ENCODE measurements around the gene TPK1. TPM values are rescaled to one million over a fixed set of nuclear protein-coding genes. Genes with fewer than 3 reads are reported as not detected.

TPK1 gene
- total RNA-seq, 1 experiment from 2014 or later: 3.1 TPM

DNA sequence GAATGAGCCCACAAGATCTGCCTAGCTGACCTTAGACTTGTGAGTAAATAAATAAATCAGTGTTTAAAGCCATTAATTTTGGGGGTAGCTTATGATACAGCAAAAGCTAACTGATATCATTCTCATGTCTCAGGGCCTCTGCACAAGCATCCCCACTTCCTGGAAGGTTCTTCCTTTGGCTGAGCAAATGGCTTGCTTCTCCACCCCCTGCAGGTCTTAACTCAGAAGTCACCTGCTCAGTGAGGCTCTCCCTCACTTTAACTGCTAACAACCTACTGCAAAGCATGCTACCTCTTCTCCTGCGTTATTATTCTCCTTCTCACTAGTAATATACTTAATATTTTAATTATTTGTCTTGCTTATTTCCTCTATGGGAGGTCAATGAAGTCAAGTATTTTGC, 167.3 kb downstream of the TPK1 start:
- Histone ChIP-seq H3K27ac (ENCODE audit: insufficient read length, low read depth, low read length) (no peak overlapping the region), H3K56ac (ENCODE audit: insufficient read length, low read depth, low read length) (no peak overlapping the region), H3K79me2 (ENCODE audit: insufficient read depth, low read length) (no peaks in the 10 kb centered on the region), H4K20me1 (ENCODE audit: control insufficient read depth, insufficient read depth, insufficient read length) (no peaks in the 10 kb centered on the region), H3K79me1 (ENCODE audit: insufficient read depth, low read depth, low read length, poor library complexity, severe bottlenecking) (no peaks in the 10 kb centered on the region), H2AFZ (ENCODE audit: low read length) (no peak overlapping the region), H2BK20ac (ENCODE audit: low read depth, low read length, poor library complexity, severe bottlenecking) (no peak overlapping the region), H3K4ac (ENCODE audit: low read depth, low read length) (no peak overlapping the region), H3K27me3 (ENCODE audit: insufficient read depth, low read length) (no peaks in the 10 kb centered on the region), H4K5ac (ENCODE audit: insufficient read length, low read depth, low read length) (no peak overlapping the region), H3K9me3 (ENCODE audit: control insufficient read depth, low read depth, low read length) (no peaks in the 10 kb centered on the region), H2AK5ac (ENCODE audit: insufficient read length, low read length) (no peak overlapping the region), H3K14ac (ENCODE audit: insufficient read depth, low read length) (no peak overlapping the region), H4K91ac (ENCODE audit: insufficient read length, low read depth, low read length) (no peak overlapping the region), H4K8ac (replicated peaks; ENCODE audit: insufficient read length, low read depth, low read length) (no peak overlapping the region), H3K4me2 (ENCODE audit: insufficient read depth, insufficient read length, low read length) (no peak overlapping the region), H2BK120ac (ENCODE audit: low read depth, low read length, poor library complexity, severe bottlenecking) (no peak overlapping the region), H3K23me2 (ENCODE audit: insufficient read length, low read depth, low read length, poor library complexity, severe bottlenecking) (no peaks in the 10 kb centered on the region), H2BK12ac (ENCODE audit: insufficient read length, low read depth, low read length) (no peak overlapping the region), H2BK15ac (ENCODE audit: low read depth, low read length) (no peak overlapping the region), H3T11ph (ENCODE audit: low read length) (no peak overlapping the region), H3K4me1 (ENCODE audit: insufficient read depth, low read length) (peaks cover 2% of the 10 kb centered on the region; the same call in 1 of the 2 replicates), H3K18ac (ENCODE audit: insufficient read length, low read depth, low read length) (no peak overlapping the region), H3K23ac (ENCODE audit: insufficient read length, low read depth, low read length) (no peak overlapping the region), H3K9ac (ENCODE audit: extremely low read depth, insufficient read length, low read length) (no peak overlapping the region), H2BK5ac (ENCODE audit: insufficient read length, low read length) (no peak overlapping the region)
- no peak for DNase-seq
- Mint-ChIP-seq H3K27ac (no peak overlapping the region), H3K9me3 (peaks cover 0 to 2% of the 10 kb centered on the region in 2 experiments; a peak in 2 of 5 replicates), H3K27me3 (ENCODE audit: low read depth) (no peaks in the 10 kb centered on the region), H3K36me3 (ENCODE audit: insufficient read depth in 1 of 3, low read depth in 3 of 3) (peaks cover 0 to 4% (median 0%) of the 10 kb centered on the region in 3 experiments; a peak in 2 of 7 replicates), H3K4me1 (peaks cover 14 to 22% of the 10 kb centered on the region in 2 experiments), H3K4me3 (no peak overlapping the region)
- TF ChIP-seq, protein P1, sequence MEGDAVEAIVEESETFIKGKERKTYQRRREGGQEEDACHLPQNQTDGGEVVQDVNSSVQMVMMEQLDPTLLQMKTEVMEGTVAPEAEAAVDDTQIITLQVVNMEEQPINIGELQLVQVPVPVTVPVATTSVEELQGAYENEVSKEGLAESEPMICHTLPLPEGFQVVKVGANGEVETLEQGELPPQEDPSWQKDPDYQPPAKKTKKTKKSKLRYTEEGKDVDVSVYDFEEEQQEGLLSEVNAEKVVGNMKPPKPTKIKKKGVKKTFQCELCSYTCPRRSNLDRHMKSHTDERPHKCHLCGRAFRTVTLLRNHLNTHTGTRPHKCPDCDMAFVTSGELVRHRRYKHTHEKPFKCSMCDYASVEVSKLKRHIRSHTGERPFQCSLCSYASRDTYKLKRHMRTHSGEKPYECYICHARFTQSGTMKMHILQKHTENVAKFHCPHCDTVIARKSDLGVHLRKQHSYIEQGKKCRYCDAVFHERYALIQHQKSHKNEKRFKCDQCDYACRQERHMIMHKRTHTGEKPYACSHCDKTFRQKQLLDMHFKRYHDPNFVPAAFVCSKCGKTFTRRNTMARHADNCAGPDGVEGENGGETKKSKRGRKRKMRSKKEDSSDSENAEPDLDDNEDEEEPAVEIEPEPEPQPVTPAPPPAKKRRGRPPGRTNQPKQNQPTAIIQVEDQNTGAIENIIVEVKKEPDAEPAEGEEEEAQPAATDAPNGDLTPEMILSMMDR (conservative IDR thresholded peaks at IDR 0.05): peak; percentile 20; the same call in 1 of the 3 replicates
- WGBS (ENCODE audit: extremely low coverage, insufficient read length, low lambda C conversion rate): no CpG with 5 or more reads among the region's 1 CpG

All from H9 (cell line).